Skeletal muscle satellite cell (primary cell): ENCODE results near the gene MAGT1. TPM values are rescaled to one million over a fixed set of nuclear protein-coding genes. Genes with fewer than 3 reads are reported as not detected.

Experiments used
- small RNA-seq: library from RNA; depleted of rRNA; stranded (forward); fragments of <200 nt; gene quantifications from one replicate; pipeline ENCODE3, GENCODE V24; 2012

MAGT1 gene

Small RNAs within 50 kb of the gene (small RNA-seq; reads per million reads assigned to genes)
- gene RN7SL460P (not detected), gene RNU6-854P (not detected)
